Smooth muscle cell of the brain vasculature (primary cell): ENCODE data around the gene SDHD.
"Not testable (repeated sequence)": the region's sequence is repeated elsewhere in the genome, so short reads cannot be mapped to it uniquely, and the experiment has no call there.

Source experiments
- DNase-seq: peaks from one replicate; pipeline ENCODE4 v3.0.0-alpha.2; 2012; ENCODE audit warnings: low read depth, low spot score

Gene SDHD

GRCh38 chr11:112086422-112087191, at the start of gene SDHD, which contains the start of gene TIMM8B:
SDHD (plus strand) TSS chr11:112086873; CDS start chr11:112086908, 35 bp downstream.
TIMM8B (minus strand) TSS chr11:112086756; CDS start chr11:112086723, 33 bp downstream.
- DNase-seq, result peak; percentile 91

- DNase-seq, result no peak
Measured at GRCh38 chr11:112037527-112037926, 49.1 kb upstream of the SDHD start.

GRCh38 chr11:112042161-112042960, 44.3 kb upstream of the SDHD start:
- no peak for DNase-seq

GRCh38 chr11:112042961-112043304, 43.7 kb upstream of the SDHD start:
- no peak for DNase-seq

- no peak for DNase-seq
Measured at GRCh38 chr11:112044961-112045360, 41.7 kb upstream of the SDHD start.

GRCh38 chr11:112046647-112047046, 40.0 kb upstream of the SDHD start:
- not testable (repeated sequence) for DNase-seq

GRCh38 chr11:112048256-112048655, 38.4 kb upstream of the SDHD start:
- not testable (repeated sequence) for DNase-seq

GRCh38 chr11:112049777-112050176, 36.9 kb upstream of the SDHD start:
- DNase-seq, result no peak

GRCh38 chr11:112050721-112051120, 36.0 kb upstream of the SDHD start:
- DNase-seq, result no peak

- no peak for DNase-seq
Measured at GRCh38 chr11:112051768-112052167, 34.9 kb upstream of the SDHD start.

GRCh38 chr11:112057170-112057569, 29.5 kb upstream of the SDHD start:
- no peak for DNase-seq

- no peak for DNase-seq
Measured at GRCh38 chr11:112058103-112058502, 28.6 kb upstream of the SDHD start.

- DNase-seq, result no peak
Measured at GRCh38 chr11:112062923-112063322, 23.8 kb upstream of the SDHD start.

- peak; percentile 65 for DNase-seq
Measured at GRCh38 chr11:112073941-112074811, 12.5 kb upstream of the SDHD start, which contains the start of the genes NKAPD1 and PIH1D2. NKAPD1 (plus strand) TSS chr11:112074299; CDS start chr11:112075575, 1,276 bp downstream. PIH1D2 (minus strand) TSS chr11:112074017; CDS start chr11:112073174, 843 bp downstream.

- DNase-seq, result no peak
Measured at GRCh38 chr11:112082729-112083128, 3.9 kb upstream of the SDHD start.

- DNase-seq, result no peak
Measured at GRCh38 chr11:112085822-112086421, 751 bp upstream of the SDHD start.

- DNase-seq, result no peak
Measured at GRCh38 chr11:112087212-112087611, 539 bp downstream of the SDHD start.

- DNase-seq, result not testable (repeated sequence)
Measured at GRCh38 chr11:112095302-112095701, 8.6 kb downstream of the SDHD start.

- DNase-seq, result no peak
Measured at GRCh38 chr11:112096194-112096593, 9.5 kb downstream of the SDHD start.

- no peak for DNase-seq
Measured at GRCh38 chr11:112097734-112098528, 11.3 kb downstream of the SDHD start.
